ENCODE results near the gene KCNE4.

Gene KCNE4

GRCh38 chr2:223088866-223089265 lies 36.9 kb downstream of the KCNE4 start:
- no peak for DNase-seq

- no peak for DNase-seq
Measured at GRCh38 chr2:223090039-223090438, 38.0 kb downstream of the KCNE4 start.

GRCh38 chr2:223090540-223091235 lies 38.7 kb downstream of the KCNE4 start:
- no peak for DNase-seq

- no peak for DNase-seq
Measured at GRCh38 chr2:223092667-223093066, 40.7 kb downstream of the KCNE4 start.

DNA sequence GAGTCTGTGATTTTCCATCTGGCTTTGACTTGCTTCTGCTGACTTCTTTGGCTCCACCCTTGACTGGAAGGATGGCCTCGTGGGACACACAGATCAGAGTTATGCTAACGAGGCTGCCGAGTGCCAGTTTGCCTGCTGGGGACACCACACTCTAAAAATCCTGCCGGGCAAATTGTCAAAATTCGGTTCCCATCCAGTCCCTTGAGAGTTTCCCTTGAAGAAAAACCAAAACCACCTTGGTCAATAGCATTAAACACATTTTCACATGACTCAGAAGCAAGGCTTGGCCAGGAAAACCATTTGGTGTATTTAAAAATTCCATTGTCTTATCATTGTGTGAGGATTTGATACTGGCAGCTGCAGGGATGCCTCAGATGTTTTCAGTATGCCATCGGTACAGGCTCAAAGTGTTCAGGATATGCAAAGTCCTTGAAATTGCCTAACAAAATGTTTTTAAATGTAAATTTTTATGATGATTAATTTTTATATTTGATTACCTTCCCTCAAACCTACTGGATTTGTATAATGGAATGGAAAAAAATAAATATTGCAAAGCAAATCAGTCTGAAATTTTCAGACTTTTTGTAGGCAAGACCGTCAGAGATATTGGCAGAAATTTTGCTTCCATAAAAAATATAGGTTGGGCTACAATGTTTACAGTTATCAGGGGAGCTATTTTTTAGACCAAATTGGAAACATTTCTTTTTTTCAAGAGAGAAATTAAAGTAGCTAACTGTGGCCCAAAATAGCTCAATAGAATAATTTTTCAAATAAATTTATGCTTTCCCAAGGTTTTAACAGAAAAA lies 41.6 kb downstream of the KCNE4 start:
- no peak for DNase-seq

DNA sequence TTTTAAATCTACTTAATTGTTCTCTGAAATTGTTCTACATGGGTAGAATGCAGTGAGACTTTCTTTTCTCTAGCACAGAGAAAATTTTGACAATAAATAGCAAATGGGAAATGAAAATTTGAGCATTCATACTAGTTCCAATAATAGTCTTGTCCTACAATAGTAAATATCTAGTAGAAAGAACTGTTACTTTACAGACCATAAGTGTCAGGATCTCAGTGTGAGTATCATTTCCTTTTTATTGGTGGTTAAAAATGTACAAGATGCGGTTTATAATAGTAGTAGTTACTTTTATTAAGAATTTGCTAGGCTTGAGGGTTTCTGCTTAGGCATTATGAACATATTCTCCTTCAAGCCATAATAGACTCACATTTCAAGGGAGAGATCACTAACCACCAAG lies 43.2 kb downstream of the KCNE4 start:
- DNase-seq: no peak

- no peak for DNase-seq
Measured at GRCh38 chr2:223096235-223096970, 44.4 kb downstream of the KCNE4 start.

DNA sequence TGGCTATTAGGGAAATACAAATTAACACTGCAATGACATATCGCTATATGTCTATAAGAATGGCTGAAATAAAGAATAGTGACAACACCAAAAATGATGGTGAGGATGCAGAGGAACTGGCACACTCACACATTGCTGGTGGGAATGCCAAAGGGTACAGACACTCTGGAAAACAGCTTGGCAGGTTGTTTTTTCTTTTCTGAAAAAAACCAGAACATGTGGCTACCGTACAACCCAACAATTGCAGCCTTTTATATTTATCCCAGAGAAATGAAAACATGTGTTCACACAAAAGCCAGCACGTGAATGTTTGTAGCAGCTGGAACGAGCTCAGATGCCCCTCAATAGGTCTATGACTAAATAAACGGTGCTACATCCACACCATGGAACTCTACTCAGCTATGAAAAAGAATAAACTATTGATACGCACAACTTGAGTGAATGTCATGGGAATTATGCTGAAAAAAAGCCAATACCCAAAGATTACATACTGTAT lies 45.9 kb downstream of the KCNE4 start:
- DNase-seq: no peak

- no peak for DNase-seq
Measured at GRCh38 chr2:223099561-223099960, 47.6 kb downstream of the KCNE4 start.

- no peak for DNase-seq
Measured at GRCh38 chr2:223100061-223100511, 48.1 kb downstream of the KCNE4 start.

DNA sequence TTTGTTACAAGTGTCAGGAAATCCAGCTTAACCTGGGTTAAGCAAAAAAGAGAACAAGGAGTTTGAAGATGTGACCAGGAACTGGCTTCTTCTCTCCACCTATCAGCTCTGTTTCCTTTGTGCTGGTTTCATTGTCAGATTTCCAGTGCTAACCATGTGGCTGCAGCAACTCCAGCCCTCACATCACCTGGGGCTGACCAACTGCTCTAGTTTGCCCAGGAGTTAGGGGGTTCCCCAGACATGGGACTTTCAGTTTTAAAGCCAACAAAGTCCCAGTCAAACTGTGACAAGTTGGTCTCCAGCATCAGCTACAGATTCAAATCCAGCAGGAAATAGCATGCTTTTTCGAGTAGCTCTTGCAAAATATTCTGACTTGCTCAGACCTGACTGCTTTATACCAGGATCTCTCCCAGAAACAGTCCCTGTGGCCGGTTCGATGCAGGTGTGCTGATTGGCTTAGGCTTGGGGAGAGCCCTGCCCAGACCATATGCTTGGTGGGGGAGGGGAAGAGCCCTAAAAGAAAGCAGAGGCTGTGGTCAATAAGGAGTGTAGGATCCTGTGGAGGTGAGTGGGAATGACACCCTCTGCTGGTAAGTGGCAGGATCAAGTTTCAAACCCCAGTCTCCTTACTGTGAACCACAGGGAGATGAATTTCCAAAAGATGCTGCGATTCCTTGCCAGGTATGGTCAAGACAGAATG lies 49.5 kb downstream of the KCNE4 start:
- DNase-seq: peak; percentile 24

- no peak for DNase-seq
Measured at GRCh38 chr2:223102040-223102400, 50.0 kb downstream of the KCNE4 start.

GRCh38 chr2:223102450-223102849 lies 50.5 kb downstream of the KCNE4 start:
- no peak for DNase-seq

DNA sequence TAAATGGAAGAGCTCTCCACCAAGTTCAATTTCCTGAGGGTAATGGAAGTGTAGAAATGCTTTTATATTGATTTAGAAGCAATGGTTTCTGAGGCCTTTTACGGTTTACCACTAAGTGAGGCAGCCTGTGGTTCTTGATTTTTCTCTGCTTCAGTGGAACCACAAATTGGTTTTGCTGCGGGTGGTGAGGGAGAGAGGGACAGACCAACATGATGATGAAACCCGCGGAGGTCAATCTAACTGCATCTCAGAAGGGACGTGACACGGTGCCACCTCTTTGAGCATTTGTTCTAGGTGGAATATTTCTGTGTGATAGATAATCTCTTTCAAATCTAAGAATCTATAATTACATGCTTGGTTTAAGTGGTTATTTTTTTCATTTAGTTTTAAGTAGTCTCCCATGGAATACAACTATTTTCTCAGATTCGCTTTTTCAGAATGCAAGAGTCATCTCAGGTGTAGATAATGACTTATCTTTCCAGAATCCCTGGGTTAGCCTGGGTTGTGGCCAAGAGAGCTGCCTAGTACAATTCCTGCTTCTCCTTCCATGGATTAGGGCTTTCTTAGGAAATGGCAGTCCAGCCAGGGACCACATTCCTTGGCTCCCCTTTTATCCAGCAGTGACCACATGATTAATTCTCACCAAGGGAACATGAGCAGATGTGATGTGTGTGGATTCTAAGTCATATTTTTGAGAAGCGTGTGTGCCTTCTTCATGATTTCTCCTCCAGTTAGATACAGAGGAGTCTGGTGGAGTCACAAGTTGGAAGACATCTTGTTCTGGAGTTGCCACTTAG lies 52.5 kb downstream of the KCNE4 start:
- no peak for DNase-seq

Measured in NCI-H1105 treated with DMSO at 0.1 percent for 48 hours (cell line).